GM12878 (cell line): ENCODE data around the gene ZNF526. TPM values are rescaled to one million over a fixed set of nuclear protein-coding genes. Genes with fewer than 3 reads are reported as not detected.

ENCODE experiments used
- ATF7 ChIP-seq: fragments of 450-650 bp; IDR thresholded peaks from 2 replicates; pipeline ENCODE4 v1.6.1; 2016; ENCODE audit warnings: low read depth, mild to moderate bottlenecking
- CBFB ChIP-seq: IDR thresholded peaks from 2 replicates; pipeline ENCODE4 v1.6.1; 2016; ENCODE audit warnings: antibody characterized with exemption, low read depth
- CHD4 ChIP-seq: fragments of 200-600 bp; sonication (generic); IDR thresholded peaks from 2 replicates; pipeline ENCODE4 v1.6.1; 2016; ENCODE audit warnings: mild to moderate bottlenecking
- DPF2 ChIP-seq: fragments of 450-650 bp; IDR thresholded peaks from 2 replicates; pipeline ENCODE4 v1.6.1; 2017; ENCODE audit warnings: mild to moderate bottlenecking
- HCFC1 ChIP-seq: fragments of 150-350 bp; IDR thresholded peaks from 2 replicates; pipeline ENCODE4 v1.6.1; 2014; ENCODE audit warnings: low read length
- IRF3 ChIP-seq: fragments of 450-650 bp; IDR thresholded peaks from 2 replicates; pipeline ENCODE4 v1.6.1; 2014; ENCODE audit warnings: mild to moderate bottlenecking
- NBN ChIP-seq: fragments of 450-650 bp; IDR thresholded peaks from 2 replicates; pipeline ENCODE4 v1.6.1; 2016
- NFYA ChIP-seq: IDR thresholded peaks from 2 replicates; pipeline ENCODE4 v1.6.1; 2011; ENCODE audit warnings: low read depth, mild to moderate bottlenecking, low read length, improper control_type of control experiment, borderline replicate concordance
- PAX5 ChIP-seq: IDR thresholded peaks from 2 replicates; pipeline ENCODE4 v1.6.1; 2011; ENCODE audit warnings: low read depth, low read length, borderline replicate concordance
- PKNOX1 ChIP-seq: fragments of 450-650 bp; IDR thresholded peaks from 2 replicates; pipeline ENCODE4 v1.6.1; 2016; ENCODE audit warnings: mild to moderate bottlenecking
- POLR2AphosphoS5 ChIP-seq: IDR thresholded peaks from 2 replicates; pipeline ENCODE4 v1.6.1; 2011; ENCODE audit warnings: mild to moderate bottlenecking, low read length, inconsistent platforms
- RELA ChIP-seq: fragments of 450-650 bp; IDR thresholded peaks from 2 replicates; pipeline ENCODE4 v1.8.0; 2014; ENCODE audit warnings: borderline replicate concordance; ENCODE audit not compliant: partially characterized antibody
- RELB ChIP-seq: fragments of 450-650 bp; IDR thresholded peaks from 2 replicates; pipeline ENCODE4 v1.6.1; 2017; ENCODE audit warnings: low read depth, mild to moderate bottlenecking, moderate library complexity
- REST ChIP-seq: IDR thresholded peaks from 2 replicates; pipeline ENCODE4 v1.6.1; 2012; ENCODE audit warnings: mild to moderate bottlenecking, low read depth, low read length
- SKIL ChIP-seq: fragments of 450-650 bp; IDR thresholded peaks from 2 replicates; pipeline ENCODE4 v1.6.1; 2017; ENCODE audit warnings: mild to moderate bottlenecking, low read depth, inconsistent platforms; ENCODE audit not compliant: poor library complexity, severe bottlenecking
- SUZ12 ChIP-seq: fragments of 200-600 bp; sonication (generic); IDR thresholded peaks from one replicate; pipeline ENCODE4 v1.6.1; 2018; ENCODE audit warnings: antibody characterized with exemption, mild to moderate bottlenecking; ENCODE audit not compliant: unreplicated experiment
- ZNF622 ChIP-seq: fragments of 450-650 bp; IDR thresholded peaks from 2 replicates; pipeline ENCODE4 v1.6.1; 2017; ENCODE audit warnings: mild to moderate bottlenecking, inconsistent platforms
- ZSCAN29 ChIP-seq: fragments of 450-650 bp; IDR thresholded peaks from 2 replicates; pipeline ENCODE4 v1.6.1; 2017; ENCODE audit warnings: mild to moderate bottlenecking, moderate library complexity
- polyA plus RNA-seq, 11 experiments: library from polyadenylated mRNA; depleted of rRNA in 4 of 11; unstranded in 6 of 11; stranded (reverse) in 5 of 11; fragments of >200 nt; fragmentation: Nextera tagmentation in 4 of 11; fragmentation: Illumina TruSeq in 1 of 11; extraction: Ambion mirVana in 4 of 11; extraction: Trizol in 1 of 11; gene quantifications; 1 replicate in 1 of 11; 2 replicates in 10 of 11; pipeline versions ENCODE4 v1.2.1 to v1.2.3, GENCODE V29; 2011 to 2016; ENCODE audit warnings: inconsistent platforms in 2 of 11, missing spikeins in 2 of 11, low read depth in 1 of 11
- total RNA-seq, 4 experiments: library from RNA; depleted of rRNA in 3 of 4; stranded (reverse); fragments of >200 nt in 3 of 4; fragmentation: Illumina TruSeq in 1 of 4; extraction: Trizol in 1 of 4; gene quantifications; 2 replicates each; pipeline versions ENCODE4 v1.2.1 to v1.2.3, GENCODE V29; 2013 to 2021

The ZNF526 gene
- total and polyA plus RNA-seq, 10 of the 15 experiments (the other 5 are each of a cell fraction or from before 2014, with no cell fraction given): 1.8 to 18.3 (median 5.5) TPM

- no peak for TF ChIP-seq IRF3
- TF ChIP-seq PAX5: peak; percentile 47; the same call in 1 of the 2 replicates
- no peak for TF ChIP-seq CBFB
- TF ChIP-seq CHD4: no peak
- TF ChIP-seq RELB: 0 out of 2 replicates have a peak, but pooled peaks have one; percentile 26
- TF ChIP-seq SKIL: no peak
- peak; percentile 72; the same call in 1 of the 2 replicates for TF ChIP-seq POLR2AphosphoS5
- TF ChIP-seq ZNF622: no peak
- TF ChIP-seq ATF7: no peak
- TF ChIP-seq NBN: peak; percentile 38; the same call in 1 of the 2 replicates
- TF ChIP-seq ZSCAN29: no peak
- no peak for TF ChIP-seq REST
- TF ChIP-seq NFYA: no peak
- no peak for TF ChIP-seq SUZ12
- 0 out of 2 replicates have a peak, but pooled peaks have one; percentile 10 for TF ChIP-seq DPF2
- TF ChIP-seq HCFC1: no peak
- TF ChIP-seq PKNOX1: no peak
- TF ChIP-seq RELA: no peak
Measured at GRCh38 chr19:42217520-42218437, 2.3 kb upstream of the ZNF526 start, which contains the start of gene DEDD2 (continued).
